Fibroblast of the aortic adventitia (primary cell): ENCODE results near the gene ERCC5. TPM values are rescaled to one million over a fixed set of nuclear protein-coding genes. Genes with fewer than 3 reads are reported as not detected.

Experiments used
- DNase-seq: peaks from one replicate; pipeline ENCODE4 v3.0.0-alpha.2; 2010; ENCODE audit warnings: low read depth
- H3K4me3 ChIP-seq: 2 replicates; pipeline ENCODE4 v1.5.1; 2011; ENCODE audit warnings: low read depth, mild to moderate bottlenecking, control low read depth, low read length, moderate library complexity
- total RNA-seq: library from RNA; depleted of rRNA; stranded (reverse); fragments of >200 nt; gene quantifications from 2 replicates; pipeline ENCODE4 v1.2.3, GENCODE V29; 2012; ENCODE audit warnings: low replicate concordance
- TF ChIP-seq, protein P1 (sequence below): IDR thresholded peaks from 2 replicates; pipeline ENCODE4 v1.5.1; 2011; ENCODE audit warnings: mild to moderate bottlenecking, low read length, control low read depth, inconsistent platforms; ENCODE audit not compliant: insufficient read depth

Gene ERCC5
- total RNA-seq, 1 donor, result 98.0 TPM

DNA sequence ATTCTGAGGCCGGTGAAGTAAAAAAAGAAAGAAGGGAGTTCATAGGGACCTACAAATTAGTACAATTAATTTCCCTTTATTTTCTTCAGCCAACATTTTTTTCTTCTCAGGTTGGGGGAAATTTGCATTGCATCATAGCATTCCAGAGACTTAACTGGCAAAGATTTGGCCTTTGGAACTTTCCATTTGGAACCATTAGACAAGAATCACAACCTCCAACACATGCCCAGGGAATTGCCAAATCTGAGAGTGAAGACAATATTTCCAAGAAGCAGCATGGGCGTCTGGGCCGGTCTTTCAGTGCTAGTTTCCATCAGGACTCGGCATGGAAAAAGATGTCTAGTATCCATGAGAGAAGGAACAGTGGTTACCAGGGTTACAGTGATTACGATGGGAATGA, 6.4 kb upstream of the ERCC5 start:
- TF ChIP-seq, protein P1, sequence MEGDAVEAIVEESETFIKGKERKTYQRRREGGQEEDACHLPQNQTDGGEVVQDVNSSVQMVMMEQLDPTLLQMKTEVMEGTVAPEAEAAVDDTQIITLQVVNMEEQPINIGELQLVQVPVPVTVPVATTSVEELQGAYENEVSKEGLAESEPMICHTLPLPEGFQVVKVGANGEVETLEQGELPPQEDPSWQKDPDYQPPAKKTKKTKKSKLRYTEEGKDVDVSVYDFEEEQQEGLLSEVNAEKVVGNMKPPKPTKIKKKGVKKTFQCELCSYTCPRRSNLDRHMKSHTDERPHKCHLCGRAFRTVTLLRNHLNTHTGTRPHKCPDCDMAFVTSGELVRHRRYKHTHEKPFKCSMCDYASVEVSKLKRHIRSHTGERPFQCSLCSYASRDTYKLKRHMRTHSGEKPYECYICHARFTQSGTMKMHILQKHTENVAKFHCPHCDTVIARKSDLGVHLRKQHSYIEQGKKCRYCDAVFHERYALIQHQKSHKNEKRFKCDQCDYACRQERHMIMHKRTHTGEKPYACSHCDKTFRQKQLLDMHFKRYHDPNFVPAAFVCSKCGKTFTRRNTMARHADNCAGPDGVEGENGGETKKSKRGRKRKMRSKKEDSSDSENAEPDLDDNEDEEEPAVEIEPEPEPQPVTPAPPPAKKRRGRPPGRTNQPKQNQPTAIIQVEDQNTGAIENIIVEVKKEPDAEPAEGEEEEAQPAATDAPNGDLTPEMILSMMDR, result no peak
- H3K4me3 ChIP-seq, result no peak overlapping the region
- DNase-seq, result peak; percentile 67

DNA sequence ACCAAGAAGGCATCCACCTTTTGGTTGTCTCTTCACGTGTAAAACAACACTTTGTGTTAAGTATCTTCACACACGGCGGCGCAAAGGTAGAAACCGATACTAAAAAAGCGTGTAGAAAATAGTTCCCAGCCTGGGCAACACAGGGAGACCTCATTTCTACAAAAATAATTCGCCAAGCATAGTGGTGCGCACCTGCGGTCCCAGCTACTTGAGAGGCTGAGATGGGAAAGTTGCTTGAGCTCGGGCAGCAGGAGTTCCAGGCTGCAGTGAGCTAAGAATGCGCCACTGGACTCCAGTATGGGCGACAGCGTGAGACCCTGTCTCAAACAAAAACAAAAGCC, 573 bp upstream of the ERCC5 start:
- TF ChIP-seq, protein P1, result no peak
- peak overlapping the region; percentile 98 for H3K4me3 ChIP-seq
- DNase-seq, result peak; percentile 8

DNA sequence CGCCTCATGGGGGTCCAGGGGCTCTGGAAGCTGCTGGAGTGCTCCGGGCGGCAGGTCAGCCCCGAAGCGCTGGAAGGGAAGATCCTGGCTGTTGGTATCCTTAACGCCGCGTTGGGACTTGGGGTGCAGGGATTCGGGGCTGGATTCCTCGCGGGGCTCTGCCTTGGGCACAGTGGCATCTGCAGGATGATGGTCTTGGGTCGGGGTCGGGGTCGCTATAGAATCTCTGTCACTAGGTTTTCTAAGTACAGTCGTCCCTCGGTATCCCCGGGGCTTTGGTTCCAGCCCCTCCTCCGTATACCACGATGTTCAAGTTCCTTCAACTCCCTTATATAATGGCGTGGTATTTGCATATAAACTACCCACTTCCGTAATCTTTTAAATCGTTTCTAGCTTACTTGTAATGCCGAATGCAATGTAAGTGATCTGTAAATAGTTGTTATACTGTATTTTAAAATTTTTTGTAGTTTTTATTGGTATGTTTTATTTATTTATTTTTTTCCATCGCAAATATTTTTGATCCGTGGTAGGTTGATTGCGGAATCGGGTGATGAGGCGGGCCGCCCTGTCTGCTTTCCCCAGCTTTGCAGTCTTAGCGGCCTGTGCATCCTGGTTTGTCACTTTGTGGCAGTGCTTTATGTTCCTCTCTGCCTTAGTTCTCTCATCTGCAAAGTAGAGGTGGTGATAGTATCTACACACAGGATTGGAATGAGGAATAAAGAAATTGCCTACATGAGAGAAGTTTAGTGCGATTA, 606 bp downstream of the ERCC5 start:
- peak; percentile 54 for DNase-seq
- TF ChIP-seq, protein P1, result peak; percentile 6
- H3K4me3 ChIP-seq, result peak overlapping the region; percentile 98

DNA sequence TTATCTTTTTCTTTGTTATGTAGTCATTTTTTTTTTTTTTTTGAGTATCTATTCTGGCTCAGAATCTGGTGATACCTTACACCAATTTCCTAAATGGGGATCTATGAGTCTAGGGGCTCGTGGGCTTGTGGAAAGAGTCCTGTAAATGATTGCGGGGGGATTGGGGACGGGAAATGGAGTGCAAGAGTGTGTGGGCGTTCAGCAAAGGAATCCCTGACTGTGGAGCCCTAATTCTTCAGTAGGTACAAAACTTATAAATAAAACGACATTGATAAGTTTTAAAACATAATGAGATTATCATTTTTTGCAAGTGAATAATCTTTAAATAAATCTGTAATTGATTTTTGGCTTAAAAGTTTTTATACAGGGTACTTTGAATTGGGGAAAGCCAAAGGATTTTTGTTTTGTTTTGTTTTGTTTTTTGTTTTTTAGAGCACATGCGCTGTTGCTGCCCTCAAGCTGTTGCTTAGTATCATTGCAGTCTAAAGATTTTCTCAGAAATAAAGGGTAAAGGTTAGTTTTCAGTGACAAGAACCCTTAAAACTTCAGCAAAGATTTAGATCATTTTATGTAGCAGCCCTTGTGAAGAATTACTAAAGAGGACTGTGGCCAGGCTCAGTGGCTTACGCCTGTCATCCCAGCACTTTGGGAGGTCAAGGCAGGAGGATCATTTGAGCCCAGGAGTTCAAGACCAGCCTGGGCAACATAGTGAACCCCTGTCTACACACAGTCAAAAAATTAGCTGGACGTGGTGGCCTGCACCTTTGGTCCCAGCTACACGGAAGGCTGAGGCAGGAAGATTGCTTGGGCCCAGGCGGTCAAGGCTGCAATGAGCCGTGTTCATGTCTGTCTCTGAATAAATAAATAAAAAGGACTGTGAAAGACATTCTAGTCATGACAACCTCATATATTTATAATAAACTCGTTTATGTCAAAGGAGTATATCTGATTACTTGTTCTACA, 1.7 kb downstream of the ERCC5 start:
- DNase-seq, result peak; percentile 73
- TF ChIP-seq, protein P1, result peak; percentile 78
- H3K4me3 ChIP-seq, result peak overlapping the region; percentile 98

DNA sequence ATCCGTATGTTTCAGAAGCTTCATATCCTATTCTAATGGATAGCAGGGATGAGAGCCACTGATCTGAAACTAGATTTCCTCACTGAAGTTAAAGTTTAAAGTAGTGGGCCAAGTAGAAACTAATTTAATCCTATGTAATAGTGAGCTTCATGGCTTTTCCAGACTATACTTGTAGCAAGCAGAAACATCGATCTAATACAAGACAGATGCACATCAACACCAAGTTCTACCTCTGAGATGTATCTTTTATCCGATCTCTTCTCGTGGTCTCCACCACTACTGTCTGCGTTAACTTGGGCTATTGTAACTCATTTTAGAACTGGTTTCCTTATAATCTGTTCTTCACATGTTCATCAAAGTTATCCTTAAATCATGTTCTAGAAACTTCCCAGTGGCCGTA, 3.1 kb downstream of the ERCC5 start:
- DNase-seq, result no peak

DNA sequence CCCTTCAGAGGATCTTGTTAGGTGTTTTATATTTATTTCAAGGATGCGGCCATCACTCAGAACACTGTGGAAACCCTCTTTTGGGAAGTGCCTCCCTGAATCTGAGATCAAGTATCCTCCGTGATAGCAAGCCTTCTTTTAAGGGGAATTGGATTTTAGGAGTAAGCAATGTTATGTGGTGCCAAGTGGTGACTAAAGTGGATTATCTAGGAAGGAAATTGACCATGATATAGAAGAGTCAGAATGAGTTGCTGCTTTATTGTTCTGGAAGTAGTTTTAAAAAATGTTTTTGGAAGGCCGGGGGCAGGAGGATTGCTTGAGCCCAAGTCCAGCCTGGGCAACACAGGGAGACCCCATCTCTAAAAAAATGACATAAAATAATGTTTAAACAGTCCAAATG, 6.7 kb downstream of the ERCC5 start:
- TF ChIP-seq, protein P1, result no peak
- no peak overlapping the region for H3K4me3 ChIP-seq
- DNase-seq, result peak; percentile 79

More for the DNA sequence above, 3.1 kb downstream of the ERCC5 start:
- TF ChIP-seq, protein P1, result no peak
- H3K4me3 ChIP-seq, result no peak overlapping the region
